Effector memory CD8-positive, alpha-beta T cell (primary cell): Measurements from ENCODE around the gene HPSE2.
A peak's percentile ranks its signal among the peaks of the same experiment; 100 is the strongest.

Experiments used
- ATAC-seq: fragments of 150-1000 bp; cut with Tn5 transposase; replicated peaks from 2 replicates; pipeline ENCODE4 v1.10.0; 2021; ENCODE audit warnings: mild to moderate bottlenecking, moderate library complexity
- DNase-seq, 3 experiments: peaks; one replicate each; pipeline ENCODE4 v3.0.0; 2021
- H3K27ac Mint-ChIP-seq, 2 donors: one replicate each; pipeline ENCODE4 v1.8.0; 2022; ENCODE audit warnings: mild to moderate bottlenecking in 2 of 2, mixed read lengths in 2 of 2, moderate library complexity in 2 of 2
- H3K27me3 Mint-ChIP-seq, 2 donors: one replicate each; pipeline ENCODE4 v1.8.0; 2022; ENCODE audit warnings: mixed read lengths in 2 of 2
- H3K36me3 Mint-ChIP-seq: one replicate; pipeline ENCODE4 v1.8.0; 2022; ENCODE audit warnings: mild to moderate bottlenecking, moderate library complexity, mixed read lengths; ENCODE audit not compliant: insufficient read depth
- H3K4me1 Mint-ChIP-seq, 2 donors: one replicate each; pipeline ENCODE4 v1.8.0; 2022; ENCODE audit warnings: low read depth in 2 of 2, mixed read lengths in 2 of 2
- H3K4me3 Mint-ChIP-seq, 2 donors: one replicate each; pipeline ENCODE4 v1.8.0; 2022; ENCODE audit warnings: mild to moderate bottlenecking in 2 of 2, mixed read lengths in 2 of 2, moderate library complexity in 2 of 2
- H3K9me3 Mint-ChIP-seq, 2 donors: one replicate each; pipeline ENCODE4 v1.8.0; 2022; ENCODE audit warnings: mixed read lengths in 2 of 2

The HPSE2 gene

GRCh38 chr10:98444314-98445006 lies 791.2 kb downstream of the HPSE2 start:
- H3K27ac Mint-ChIP-seq: peak overlapping the region; percentile 77 to 97
- H3K36me3 Mint-ChIP-seq: peaks cover 57% of the 10 kb centered on the region
- no peaks in the 10 kb centered on the region for H3K27me3 Mint-ChIP-seq
- no peaks in the 10 kb centered on the region for H3K9me3 Mint-ChIP-seq
- ATAC-seq (no peak), DNase-seq (no peak)
- peaks cover 48 to 52% of the 10 kb centered on the region in 2 donors for H3K4me1 Mint-ChIP-seq
- peak overlapping the region; percentile 94 to 96 for H3K4me3 Mint-ChIP-seq

- H3K4me1 Mint-ChIP-seq: peaks cover 27 to 40% of the 10 kb centered on the region in 2 donors
- no peaks in the 10 kb centered on the region for H3K27me3 Mint-ChIP-seq
- H3K36me3 Mint-ChIP-seq: peaks cover 59% of the 10 kb centered on the region
- H3K27ac Mint-ChIP-seq: no peak overlapping the region
- H3K4me3 Mint-ChIP-seq: no peak overlapping the region
- H3K9me3 Mint-ChIP-seq: no peaks in the 10 kb centered on the region
- DNase-seq: no peak
- ATAC-seq: no peak
These were observed 796.9 kb downstream of the HPSE2 start for GRCh38 chr10:98438715-98439114.

- no peaks in the 10 kb centered on the region for H3K9me3 Mint-ChIP-seq
- no peak overlapping the region for H3K4me3 Mint-ChIP-seq
- no peaks in the 10 kb centered on the region for H3K27me3 Mint-ChIP-seq
- ATAC-seq (no peak), DNase-seq (no peak)
- no peak overlapping the region for H3K27ac Mint-ChIP-seq
- H3K36me3 Mint-ChIP-seq: peaks cover 56% of the 10 kb centered on the region
- H3K4me1 Mint-ChIP-seq: peaks cover 13 to 24% of the 10 kb centered on the region in 2 donors
These were observed 798.9 kb downstream of the HPSE2 start for GRCh38 chr10:98436704-98437103.

GRCh38 chr10:98435178-98435577 lies 800.5 kb downstream of the HPSE2 start:
- H3K4me1 Mint-ChIP-seq: peaks cover 7 to 24% of the 10 kb centered on the region in 2 donors
- H3K27ac Mint-ChIP-seq: peak overlapping the region in 1 of 2 donors; percentile 42
- peaks cover 58% of the 10 kb centered on the region for H3K36me3 Mint-ChIP-seq
- DNase-seq (no peak), ATAC-seq (no peak)
- no peaks in the 10 kb centered on the region for H3K9me3 Mint-ChIP-seq
- H3K4me3 Mint-ChIP-seq: no peak overlapping the region
- no peaks in the 10 kb centered on the region for H3K27me3 Mint-ChIP-seq

GRCh38 chr10:98433881-98434732 lies 801.5 kb downstream of the HPSE2 start:
- Mint-ChIP-seq H3K27me3 (no peaks in the 10 kb centered on the region), H3K4me3 (no peak overlapping the region), H3K9me3 (no peaks in the 10 kb centered on the region), H3K4me1 (peaks cover 5 to 20% of the 10 kb centered on the region in 2 donors), H3K27ac (no peak overlapping the region), H3K36me3 (peaks cover 56% of the 10 kb centered on the region)
- ATAC-seq (no peak), DNase-seq (no peak)

GRCh38 chr10:98433371-98433770 lies 802.3 kb downstream of the HPSE2 start:
- H3K36me3 Mint-ChIP-seq: peaks cover 62% of the 10 kb centered on the region
- peaks cover 1 to 18% of the 10 kb centered on the region in 2 donors for H3K4me1 Mint-ChIP-seq
- ATAC-seq (no peak), DNase-seq (no peak)
- H3K4me3 Mint-ChIP-seq: no peak overlapping the region
- no peaks in the 10 kb centered on the region for H3K27me3 Mint-ChIP-seq
- no peak overlapping the region for H3K27ac Mint-ChIP-seq
- no peaks in the 10 kb centered on the region for H3K9me3 Mint-ChIP-seq

GRCh38 chr10:98432330-98432729 lies 803.3 kb downstream of the HPSE2 start:
- Mint-ChIP-seq H3K4me1 (peaks cover 0 to 10% of the 10 kb centered on the region in 2 donors), H3K27ac (no peak overlapping the region), H3K4me3 (no peak overlapping the region), H3K9me3 (no peaks in the 10 kb centered on the region), H3K36me3 (peaks cover 60% of the 10 kb centered on the region), H3K27me3 (no peaks in the 10 kb centered on the region)
- DNase-seq (no peak), ATAC-seq (no peak)

- ATAC-seq (no peak), DNase-seq (no peak)
- H3K36me3 Mint-ChIP-seq: peaks cover 56% of the 10 kb centered on the region
- H3K27ac Mint-ChIP-seq: no peak overlapping the region
- peaks cover 0 to 7% of the 10 kb centered on the region in 2 donors for H3K4me1 Mint-ChIP-seq
- H3K27me3 Mint-ChIP-seq: no peaks in the 10 kb centered on the region
- H3K9me3 Mint-ChIP-seq: no peaks in the 10 kb centered on the region
- no peak overlapping the region for H3K4me3 Mint-ChIP-seq
These were observed 804.6 kb downstream of the HPSE2 start for GRCh38 chr10:98431016-98431415.

- peaks cover 60% of the 10 kb centered on the region for H3K36me3 Mint-ChIP-seq
- DNase-seq: no peak
- no peak for ATAC-seq
- H3K27ac Mint-ChIP-seq: no peak overlapping the region
- no peaks in the 10 kb centered on the region for H3K27me3 Mint-ChIP-seq
- H3K9me3 Mint-ChIP-seq: no peaks in the 10 kb centered on the region
- no peak overlapping the region for H3K4me3 Mint-ChIP-seq
- peaks cover 0 to 7% of the 10 kb centered on the region in 2 donors for H3K4me1 Mint-ChIP-seq
These were observed 805.2 kb downstream of the HPSE2 start for GRCh38 chr10:98430427-98430826.

GRCh38 chr10:98429320-98430072 lies 806.2 kb downstream of the HPSE2 start:
- Mint-ChIP-seq H3K27me3 (no peaks in the 10 kb centered on the region), H3K9me3 (no peaks in the 10 kb centered on the region), H3K36me3 (peaks cover 55% of the 10 kb centered on the region), H3K4me3 (no peak overlapping the region), H3K4me1 (peaks cover 0 to 7% of the 10 kb centered on the region in 2 donors), H3K27ac (no peak overlapping the region)
- DNase-seq (no peak), ATAC-seq (no peak)

GRCh38 chr10:98427011-98427515 lies 808.6 kb downstream of the HPSE2 start:
- Mint-ChIP-seq H3K27ac (peak overlapping the region in 1 of 2 donors; percentile 23), H3K27me3 (no peaks in the 10 kb centered on the region)

GRCh38 chr10:98425511-98426352 lies 809.9 kb downstream of the HPSE2 start:
- no peaks in the 10 kb centered on the region for H3K27me3 Mint-ChIP-seq
- H3K36me3 Mint-ChIP-seq: peaks cover 44% of the 10 kb centered on the region
- H3K4me1 Mint-ChIP-seq: peaks cover 0 to 4% of the 10 kb centered on the region in 2 donors
- H3K9me3 Mint-ChIP-seq: no peaks in the 10 kb centered on the region
- ATAC-seq (peak; percentile 82), DNase-seq (peak; percentile 35 to 47 (median 41))
- H3K27ac Mint-ChIP-seq: peak overlapping the region; percentile 23 to 44
- no peak overlapping the region for H3K4me3 Mint-ChIP-seq

More at GRCh38 chr10:98427011-98427515, 808.6 kb downstream of the HPSE2 start:
- no peak for DNase-seq
- Mint-ChIP-seq H3K4me3 (no peak overlapping the region), H3K9me3 (no peaks in the 10 kb centered on the region), H3K4me1 (peaks cover 0 to 7% of the 10 kb centered on the region in 2 donors), H3K36me3 (peaks cover 44% of the 10 kb centered on the region)
- no peak for ATAC-seq
